Measurements from ENCODE around the gene TEAD4. TPM values are rescaled to one million over a fixed set of nuclear protein-coding genes. Genes with fewer than 3 reads are reported as not detected.

The TEAD4 gene
- polyA plus RNA-seq, 1 donor: 5.5 TPM

- Histone ChIP-seq H3K27ac (ENCODE audit: low read length) (no peak overlapping the region), H3K27me3 (ENCODE audit: control insufficient read depth, insufficient read depth, low read length) (peaks cover 16% of the 10 kb centered on the region), H3K4me3 (ENCODE audit: low read length) (no peak overlapping the region), H3K9me3 (ENCODE audit: control insufficient read depth, low read depth, low read length) (no peaks in the 10 kb centered on the region), H3K4me1 (ENCODE audit: control insufficient read depth, insufficient read depth, low read length) (no peaks in the 10 kb centered on the region), H3K36me3 (ENCODE audit: control insufficient read depth, insufficient read depth, low read length) (no peaks in the 10 kb centered on the region)
- WGBS (ENCODE audit: insufficient coverage, low lambda C conversion rate): 100% methylated on average over 1 of the region's 5 CpGs
- no peak for DNase-seq
Measured at GRCh38 chr12:3045494-3045893, 86.3 kb downstream of the TEAD4 start.

- Histone ChIP-seq H3K27me3 (ENCODE audit: control insufficient read depth, insufficient read depth, low read length) (peaks cover 16% of the 10 kb centered on the region), H3K9me3 (ENCODE audit: control insufficient read depth, low read depth, low read length) (no peaks in the 10 kb centered on the region), H3K4me1 (ENCODE audit: control insufficient read depth, insufficient read depth, low read length) (no peaks in the 10 kb centered on the region), H3K36me3 (ENCODE audit: control insufficient read depth, insufficient read depth, low read length) (no peaks in the 10 kb centered on the region), H3K27ac (ENCODE audit: low read length) (no peak overlapping the region), H3K4me3 (ENCODE audit: low read length) (no peak overlapping the region)
- DNase-seq: no peak
- WGBS (ENCODE audit: insufficient coverage, low lambda C conversion rate): no CpG with 5 or more reads among the region's 7 CpGs
Measured at GRCh38 chr12:3045989-3046388, 86.8 kb downstream of the TEAD4 start.

- no CpG with 5 or more reads among the region's 17 CpGs for WGBS (ENCODE audit: insufficient coverage, low lambda C conversion rate)
- peaks cover 16% of the 10 kb centered on the region for H3K27me3 ChIP-seq (ENCODE audit: control insufficient read depth, insufficient read depth, low read length)
- no peaks in the 10 kb centered on the region for H3K4me1 ChIP-seq (ENCODE audit: control insufficient read depth, insufficient read depth, low read length)
- H3K9me3 ChIP-seq (ENCODE audit: control insufficient read depth, low read depth, low read length): no peaks in the 10 kb centered on the region
- H3K4me3 ChIP-seq (ENCODE audit: low read length): no peak overlapping the region
- DNase-seq: no peak
- H3K27ac ChIP-seq (ENCODE audit: low read length): no peak overlapping the region
- H3K36me3 ChIP-seq (ENCODE audit: control insufficient read depth, insufficient read depth, low read length): no peaks in the 10 kb centered on the region
Measured at GRCh38 chr12:3046441-3047200, 87.4 kb downstream of the TEAD4 start.

- Histone ChIP-seq H3K27ac (ENCODE audit: low read length) (no peak overlapping the region), H3K36me3 (ENCODE audit: control insufficient read depth, insufficient read depth, low read length) (no peaks in the 10 kb centered on the region), H3K9me3 (ENCODE audit: control insufficient read depth, low read depth, low read length) (no peaks in the 10 kb centered on the region), H3K27me3 (ENCODE audit: control insufficient read depth, insufficient read depth, low read length) (peaks cover 16% of the 10 kb centered on the region), H3K4me1 (ENCODE audit: control insufficient read depth, insufficient read depth, low read length) (no peaks in the 10 kb centered on the region), H3K4me3 (ENCODE audit: low read length) (no peak overlapping the region)
- WGBS (ENCODE audit: insufficient coverage, low lambda C conversion rate): no CpG with 5 or more reads among the region's 8 CpGs
- no peak for DNase-seq
Measured at GRCh38 chr12:3047961-3048360, 88.8 kb downstream of the TEAD4 start.

GRCh38 chr12:3048540-3048939, 89.3 kb downstream of the TEAD4 start:
- Histone ChIP-seq H3K27ac (ENCODE audit: low read length) (no peak overlapping the region), H3K4me1 (ENCODE audit: control insufficient read depth, insufficient read depth, low read length) (no peaks in the 10 kb centered on the region), H3K9me3 (ENCODE audit: control insufficient read depth, low read depth, low read length) (no peaks in the 10 kb centered on the region), H3K4me3 (ENCODE audit: low read length) (no peak overlapping the region), H3K36me3 (ENCODE audit: control insufficient read depth, insufficient read depth, low read length) (no peaks in the 10 kb centered on the region), H3K27me3 (ENCODE audit: control insufficient read depth, insufficient read depth, low read length) (peaks cover 16% of the 10 kb centered on the region)
- no CpG with 5 or more reads among the region's 4 CpGs for WGBS (ENCODE audit: insufficient coverage, low lambda C conversion rate)
- DNase-seq: no peak

- Histone ChIP-seq H3K27ac (ENCODE audit: low read length) (no peak overlapping the region), H3K9me3 (ENCODE audit: control insufficient read depth, low read depth, low read length) (no peaks in the 10 kb centered on the region), H3K27me3 (ENCODE audit: control insufficient read depth, insufficient read depth, low read length) (peaks cover 16% of the 10 kb centered on the region), H3K4me1 (ENCODE audit: control insufficient read depth, insufficient read depth, low read length) (no peaks in the 10 kb centered on the region), H3K36me3 (ENCODE audit: control insufficient read depth, insufficient read depth, low read length) (no peaks in the 10 kb centered on the region), H3K4me3 (ENCODE audit: low read length) (no peak overlapping the region)
- WGBS (ENCODE audit: insufficient coverage, low lambda C conversion rate): no CpG with 5 or more reads among the region's 9 CpGs
- DNase-seq: no peak
Measured at GRCh38 chr12:3049176-3049575, 90.0 kb downstream of the TEAD4 start.

GRCh38 chr12:3049611-3050249, 90.5 kb downstream of the TEAD4 start:
- Histone ChIP-seq H3K27me3 (ENCODE audit: control insufficient read depth, insufficient read depth, low read length) (peaks cover 16% of the 10 kb centered on the region), H3K36me3 (ENCODE audit: control insufficient read depth, insufficient read depth, low read length) (no peaks in the 10 kb centered on the region), H3K27ac (ENCODE audit: low read length) (no peak overlapping the region), H3K9me3 (ENCODE audit: control insufficient read depth, low read depth, low read length) (no peaks in the 10 kb centered on the region), H3K4me3 (ENCODE audit: low read length) (no peak overlapping the region), H3K4me1 (ENCODE audit: control insufficient read depth, insufficient read depth, low read length) (no peaks in the 10 kb centered on the region)
- DNase-seq: no peak
- 0% methylated on average over 1 of the region's 11 CpGs for WGBS (ENCODE audit: insufficient coverage, low lambda C conversion rate)

GRCh38 chr12:3054374-3054773, 95.2 kb downstream of the TEAD4 start:
- no peaks in the 10 kb centered on the region for H3K36me3 ChIP-seq (ENCODE audit: control insufficient read depth, insufficient read depth, low read length)
- no peaks in the 10 kb centered on the region for H3K9me3 ChIP-seq (ENCODE audit: control insufficient read depth, low read depth, low read length)
- no CpG with 5 or more reads among the region's 7 CpGs for WGBS (ENCODE audit: insufficient coverage, low lambda C conversion rate)
- H3K4me3 ChIP-seq (ENCODE audit: low read length): no peak overlapping the region
- no peak overlapping the region for H3K27ac ChIP-seq (ENCODE audit: low read length)
- DNase-seq: no peak
- H3K27me3 ChIP-seq (ENCODE audit: control insufficient read depth, insufficient read depth, low read length): peaks cover 7% of the 10 kb centered on the region
- H3K4me1 ChIP-seq (ENCODE audit: control insufficient read depth, insufficient read depth, low read length): no peaks in the 10 kb centered on the region

GRCh38 chr12:3055026-3055703, 96.0 kb downstream of the TEAD4 start:
- DNase-seq: peak in 1 of 2 donors; percentile 28
- Histone ChIP-seq H3K4me3 (ENCODE audit: low read length) (no peak overlapping the region), H3K27ac (ENCODE audit: low read length) (no peak overlapping the region), H3K36me3 (ENCODE audit: control insufficient read depth, insufficient read depth, low read length) (no peaks in the 10 kb centered on the region), H3K27me3 (ENCODE audit: control insufficient read depth, insufficient read depth, low read length) (peaks cover under 1% of the 10 kb centered on the region), H3K9me3 (ENCODE audit: control insufficient read depth, low read depth, low read length) (no peaks in the 10 kb centered on the region), H3K4me1 (ENCODE audit: control insufficient read depth, insufficient read depth, low read length) (no peaks in the 10 kb centered on the region)
- 44% methylated on average over 1 of the region's 12 CpGs for WGBS (ENCODE audit: insufficient coverage, low lambda C conversion rate)

GRCh38 chr12:3055704-3056467, 96.7 kb downstream of the TEAD4 start:
- H3K36me3 ChIP-seq (ENCODE audit: control insufficient read depth, insufficient read depth, low read length): no peaks in the 10 kb centered on the region
- no peak overlapping the region for H3K27ac ChIP-seq (ENCODE audit: low read length)
- no peak for DNase-seq

More at GRCh38 chr12:3055704-3056467, 96.7 kb downstream of the TEAD4 start:
- Histone ChIP-seq H3K9me3 (ENCODE audit: control insufficient read depth, low read depth, low read length) (no peaks in the 10 kb centered on the region), H3K4me3 (ENCODE audit: low read length) (no peak overlapping the region), H3K27me3 (ENCODE audit: control insufficient read depth, insufficient read depth, low read length) (peaks cover 3% of the 10 kb centered on the region), H3K4me1 (ENCODE audit: control insufficient read depth, insufficient read depth, low read length) (no peaks in the 10 kb centered on the region)
- WGBS (ENCODE audit: insufficient coverage, low lambda C conversion rate): no CpG with 5 or more reads among the region's 8 CpGs
